HepG2 (cell line): ENCODE measurements around the gene SYNE1. TPM values are rescaled to one million over a fixed set of nuclear protein-coding genes. Genes with fewer than 3 reads are reported as not detected.

Source experiments
- ATAC-seq: fragments of 200-7000 bp; cut with Tn5 transposase; 3 replicates; pipeline ENCODE4 v1.9.1; 2020; ENCODE audit warnings: mild to moderate bottlenecking, moderate library complexity
- BruUV-seq: library from RNA; stranded (reverse); fragments of 400-500 nt; replicated peaks from 2 replicates; lab custom pipeline; 2021; lab: Mats Ljungman, UMichigan
- CTCF ChIA-PET: fragments of 300-600 bp; formaldehyde crosslinking; extraction: SDS; loops from one replicate; lab custom pipeline; 2021; ENCODE audit warnings: low total read pairs, inconsistent platforms, low intra/inter-chr PET ratio; lab: Yijun Ruan, JAX
- POLR2A ChIA-PET: fragments of 350-600 bp; sonication (Branson Sonifier 250); formaldehyde crosslinking; loops from one replicate; lab custom pipeline; 2020; ENCODE audit warnings: antibody characterized with exemption, inconsistent platforms; lab: Yijun Ruan, JAX
- DNase-seq: peaks from one replicate; pipeline ENCODE4 v3.0.0-alpha.2; 2015; ENCODE audit warnings: low spot score
- FAIRE-seq: peaks from 3 replicates; lab custom pipeline; 2011; peaks lifted over from hg19 to GRCh38; lab: Jason Lieb, UNC
- H2AFZ ChIP-seq: one replicate; pipeline ENCODE4 v1.6.1; 2011; ENCODE audit warnings: low read length, inconsistent platforms
- H3K27ac ChIP-seq: fragments of 300-600 bp; 3 replicates; pipeline ENCODE4 v1.8.0; 2011; ENCODE audit warnings: mixed run types, mild to moderate bottlenecking, mixed read lengths, low read length, inconsistent platforms; ENCODE audit not compliant: insufficient read depth; ENCODE audit errors: extremely low read length
- H3K27me3 ChIP-seq, 2 experiments: fragments of 200-600 bp in 1 of 2; 2 replicates in 1 of 2; 3 replicates in 1 of 2; pipeline versions ENCODE4 v1.6.0 to v1.8.0; 2011; ENCODE audit warnings: low read length in 2 of 2, mild to moderate bottlenecking in 2 of 2, moderate library complexity in 2 of 2, inconsistent platforms in 1 of 2; ENCODE audit not compliant: insufficient read depth in 2 of 2, control insufficient read depth in 1 of 2
- H3K36me3 ChIP-seq, 2 experiments: fragments of 200-600 bp in 1 of 2; replicated peaks in 1 of 2; 2 replicates in 1 of 2; 3 replicates in 1 of 2; pipeline versions ENCODE4 v1.5.1 to v1.8.0; 2011; ENCODE audit warnings: low read length in 2 of 2, inconsistent platforms in 1 of 2; ENCODE audit not compliant: insufficient read depth in 2 of 2, control insufficient read depth in 1 of 2
- H3K4me1 ChIP-seq: 2 replicates; pipeline ENCODE4 v1.5.1; 2012; ENCODE audit warnings: low read length, inconsistent platforms; ENCODE audit not compliant: insufficient read depth
- H3K4me2 ChIP-seq: 2 replicates; pipeline ENCODE4 v1.6.0; 2011; ENCODE audit warnings: low read depth, low read length, inconsistent platforms
- H3K4me3 ChIP-seq, 3 experiments: fragments of 200-600 bp in 1 of 3; sonication (generic), shearing (Covaris generic) in 1 of 3; replicated peaks in 1 of 3; 2 replicates each; pipeline ENCODE4 v1.5.1; 2011 to 2016; ENCODE audit warnings: low read length in 3 of 3, inconsistent platforms in 2 of 3, low read depth in 2 of 3, mild to moderate bottlenecking in 2 of 3, control low read depth in 1 of 3, mixed read lengths in 1 of 3; ENCODE audit not compliant: insufficient read depth in 1 of 3
- H3K79me2 ChIP-seq: one replicate; pipeline ENCODE4 v1.6.1; 2011; ENCODE audit warnings: low read length, inconsistent platforms; ENCODE audit not compliant: insufficient read depth
- H3K9ac ChIP-seq: 2 replicates; pipeline ENCODE4 v1.6.0; 2011; ENCODE audit warnings: mild to moderate bottlenecking, low read depth, low read length, inconsistent platforms; ENCODE audit not compliant: insufficient read depth
- H3K9me3 ChIP-seq: 2 replicates; pipeline ENCODE4 v1.5.1; 2012; ENCODE audit warnings: mild to moderate bottlenecking, low read length
- H4K20me1 ChIP-seq: 2 replicates; pipeline ENCODE4 v1.6.0; 2011; ENCODE audit warnings: inconsistent platforms, mild to moderate bottlenecking, low read length, moderate library complexity; ENCODE audit not compliant: insufficient read depth
- CHD4 ChIP-seq: fragments of 200-600 bp; sonication (generic); IDR thresholded peaks from 2 replicates; pipeline ENCODE4 v1.7.0; 2017; ENCODE audit warnings: mild to moderate bottlenecking, low read length, borderline replicate concordance
- MBNL3 ChIP-seq: fragments of 250-450 bp; sonication (Bioruptor Pico); conservative IDR thresholded peaks from 2 replicates; pipeline ENCODE4 v1.8.0; 2022; ENCODE audit warnings: mild to moderate bottlenecking, inconsistent platforms
- RBAK ChIP-seq: sonication (generic); formaldehyde crosslinking; IDR thresholded peaks from 2 replicates; pipeline ENCODE4 v1.5.1; 2020; ENCODE audit warnings: mild to moderate bottlenecking, missing genetic modification reagents
- ZNF569 ChIP-seq: sonication (generic); formaldehyde crosslinking; IDR thresholded peaks from 2 replicates; pipeline ENCODE4 v1.5.0; 2020; ENCODE audit warnings: mild to moderate bottlenecking, missing genetic modification reagents, moderate library complexity, borderline replicate concordance
- ZNF629 ChIP-seq: sonication (generic); formaldehyde crosslinking; conservative IDR thresholded peaks from 2 replicates; pipeline ENCODE4 v1.5.0; 2020; ENCODE audit warnings: missing genetic modification reagents
- ZNF737 ChIP-seq: sonication (generic); formaldehyde crosslinking; IDR thresholded peaks from 2 replicates; pipeline ENCODE4 v1.5.0; 2020; ENCODE audit warnings: missing genetic modification reagents, mild to moderate bottlenecking, borderline replicate concordance
- ZNF782 ChIP-seq: sonication (generic); formaldehyde crosslinking; IDR thresholded peaks from 2 replicates; pipeline ENCODE4 v1.4.0; 2020; ENCODE audit warnings: missing genetic modification reagents, mild to moderate bottlenecking, borderline replicate concordance
- ZNF839 ChIP-seq: sonication (generic); formaldehyde crosslinking; IDR thresholded peaks from 2 replicates; pipeline ENCODE4 v1.4.0; 2020; ENCODE audit warnings: missing genetic modification reagents, mild to moderate bottlenecking, borderline replicate concordance
- whole genome bisulfite sequencing: methylation state at CpG from one replicate; pipeline ENCODE4 v1.1.6; 2017; ENCODE audit warnings: low lambda C conversion rate; 5-methylcytosine and 5-hydroxymethylcytosine counted together
- in situ Hi-C: cut with HindIII; loops from 2 replicates; pipeline ENCODE4 v1.10.0; 2017; ENCODE audit warnings: low pct_unique_long_range_greater_than_20kb; ENCODE audit not compliant: extremely low pct_ligation_motif_present
- intact Hi-C: fragments of 100-400 bp; cut with micrococcal nuclease; formaldehyde crosslinking; loops from one replicate; pipeline ENCODE4 v1.10.0; 2022; ENCODE audit not compliant: unreplicated experiment
- polyA plus RNA-seq, 8 experiments: library from polyadenylated mRNA; depleted of rRNA in 3 of 8; stranded (reverse) in 7 of 8; unstranded in 1 of 8; fragments of >200 nt; fragmentation: Illumina TruSeq in 4 of 8; extraction: Trizol in 4 of 8; gene quantifications; 2 replicates each; pipeline versions ENCODE4 v1.2.1 to v1.2.3, GENCODE V29; 2011 to 2016; ENCODE audit warnings: low read depth in 4 of 8, missing spikeins in 1 of 8, mixed read lengths in 1 of 8; ENCODE audit not compliant: insufficient read depth in 1 of 8
- total RNA-seq, 5 experiments: library from RNA; depleted of rRNA; stranded (reverse); fragments of >200 nt; fragmentation: Illumina TruSeq; extraction: Trizol; gene quantifications; 2 replicates each; pipeline ENCODE4 v1.2.3, GENCODE V29; 2016; ENCODE audit warnings: low read depth in 1 of 5
- TF ChIP-seq, protein P1 (sequence below): sonication (generic); formaldehyde crosslinking; IDR thresholded peaks from 2 replicates; pipeline ENCODE4 v1.5.1; 2020; ENCODE audit warnings: mild to moderate bottlenecking, moderate library complexity, missing genetic modification reagents

The SYNE1 gene
- total and polyA plus RNA-seq, 2 of the 13 experiments (the other 11 are each of a cell fraction or from before 2014, with no cell fraction given), result 5.5 to 15.9 TPM

DNA sequence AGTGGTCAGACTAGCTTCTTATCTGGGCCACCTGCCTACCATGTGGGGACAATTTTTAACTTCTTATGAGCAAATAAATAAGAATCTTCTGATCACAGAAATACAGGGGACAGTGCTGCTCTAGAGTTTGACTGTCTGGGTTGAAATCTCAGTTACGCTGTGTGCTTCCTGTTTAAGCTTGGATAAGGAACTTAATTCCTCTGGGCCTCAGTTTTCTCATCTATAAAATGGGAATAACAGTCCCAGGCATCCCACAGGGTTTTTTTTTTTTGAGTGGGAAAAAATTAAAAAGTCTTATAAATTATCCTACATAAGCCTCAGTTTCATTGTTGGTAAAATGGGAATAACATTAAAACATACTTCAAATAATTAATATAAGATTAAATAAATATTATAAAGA is 488.8 kb downstream of the SYNE1 start:
- in situ Hi-C loops (no loop called here), intact Hi-C loops (no loop called here)
- ChIA-PET POLR2A (no interaction called here), CTCF (no interaction called here)
- Histone ChIP-seq H3K4me3 (no peak overlapping the region), H3K4me1 (peaks cover 11% of the 10 kb centered on the region), H3K27ac (no peak overlapping the region), H3K36me3 (no peaks in the 10 kb centered on the region; a peak in 1 of 5 replicates), H3K9ac (no peak overlapping the region), H3K27me3 (no peaks in the 10 kb centered on the region), H3K4me2 (no peak overlapping the region), H3K79me2 (no peaks in the 10 kb centered on the region), H3K9me3 (no peaks in the 10 kb centered on the region), H4K20me1 (no peaks in the 10 kb centered on the region), H2AFZ (no peak overlapping the region)
- WGBS, result 100% methylated on average over 1 of the region's 1 CpG
- TF ChIP-seq ZNF629 (peak; percentile 71), ZNF839 (CRISPR knock-in tag) (no peak)
- BruUV-seq, result no TSS peak
- FAIRE-seq, result no peak
- ATAC-seq, result no peak
- DNase-seq, result no peak

- Histone ChIP-seq H3K36me3 (no peaks in the 10 kb centered on the region; a peak in 1 of 5 replicates), H3K27me3 (no peaks in the 10 kb centered on the region), H3K79me2 (no peaks in the 10 kb centered on the region), H2AFZ (no peak overlapping the region), H3K9ac (no peak overlapping the region), H3K27ac (no peak overlapping the region), H3K4me2 (no peak overlapping the region), H3K4me3 (no peak overlapping the region), H3K9me3 (no peaks in the 10 kb centered on the region), H3K4me1 (peaks cover 19% of the 10 kb centered on the region), H4K20me1 (no peaks in the 10 kb centered on the region)
- 86% methylated on average over 6 of the region's 6 CpGs for WGBS
- in situ Hi-C loops, result no loop called here
- BruUV-seq, result no TSS peak
- intact Hi-C loops, result no loop called here
- no peak for TF ChIP-seq CHD4
- TF ChIP-seq ZNF569 (CRISPR knock-in tag), result no peak
- no peak for TF ChIP-seq ZNF782 (CRISPR knock-in tag)
- no peak for TF ChIP-seq MBNL3 (CRISPR knock-in tag)
- TF ChIP-seq, protein P1, sequence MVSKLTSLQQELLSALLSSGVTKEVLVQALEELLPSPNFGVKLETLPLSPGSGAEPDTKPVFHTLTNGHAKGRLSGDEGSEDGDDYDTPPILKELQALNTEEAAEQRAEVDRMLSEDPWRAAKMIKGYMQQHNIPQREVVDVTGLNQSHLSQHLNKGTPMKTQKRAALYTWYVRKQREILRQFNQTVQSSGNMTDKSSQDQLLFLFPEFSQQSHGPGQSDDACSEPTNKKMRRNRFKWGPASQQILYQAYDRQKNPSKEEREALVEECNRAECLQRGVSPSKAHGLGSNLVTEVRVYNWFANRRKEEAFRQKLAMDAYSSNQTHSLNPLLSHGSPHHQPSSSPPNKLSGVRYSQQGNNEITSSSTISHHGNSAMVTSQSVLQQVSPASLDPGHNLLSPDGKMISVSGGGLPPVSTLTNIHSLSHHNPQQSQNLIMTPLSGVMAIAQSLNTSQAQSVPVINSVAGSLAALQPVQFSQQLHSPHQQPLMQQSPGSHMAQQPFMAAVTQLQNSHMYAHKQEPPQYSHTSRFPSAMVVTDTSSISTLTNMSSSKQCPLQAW (CRISPR knock-in tag), result no peak
- no peak for TF ChIP-seq ZNF737 (CRISPR knock-in tag)
- no peak for TF ChIP-seq RBAK
- no peak for DNase-seq
- no peak for ATAC-seq
- POLR2A ChIA-PET, result no interaction called here
- FAIRE-seq, result no peak
- CTCF ChIA-PET, result no interaction called here
Observed at GRCh38 chr6:152147269-152147668, 489.9 kb downstream of the SYNE1 start.
